Measurements from ENCODE around the gene RRM1.

Gene RRM1

GRCh38 chr11:4187055-4187988 lies 92.7 kb downstream of the RRM1 start:
- peak; percentile 81 for DNase-seq (ENCODE audit: low spot score)
